ENCODE measurements around the gene ATP6AP1.

GRCh38 chrX:154411981-154412340, 16.5 kb upstream of the ATP6AP1 start:
- no peak for TF ChIP-seq CTCF (conservative IDR thresholded peaks at IDR 0.05 in 1 of 2, IDR thresholded peaks at IDR 0.05 in 1 of 2; ENCODE audit: low read depth in 1 of 2, low read length in 2 of 2)
- TF ChIP-seq EZH2 (IDR thresholded peaks at IDR 0.05; ENCODE audit: low read length, missing control alignments) = no peak
